BLaER1 (cell line): ENCODE measurements around the gene CFAP53.

Source experiments
- H3K27ac ChIP-seq: shearing (Covaris generic); formaldehyde crosslinking; 2 replicates; pipeline ENCODE4 v1.8.1; 2022
- H3K27me3 ChIP-seq: shearing (Covaris generic); formaldehyde crosslinking; 2 replicates; pipeline ENCODE4 v1.8.1; 2022
- H3K36me3 ChIP-seq: shearing (Covaris generic); formaldehyde crosslinking; 2 replicates; pipeline ENCODE4 v1.8.1; 2022
- H3K4me1 ChIP-seq: shearing (Covaris generic); formaldehyde crosslinking; 2 replicates; pipeline ENCODE4 v1.8.1; 2022
- H3K4me2 ChIP-seq: shearing (Covaris generic); formaldehyde crosslinking; 2 replicates; pipeline ENCODE4 v1.8.1; 2022
- H3K4me3 ChIP-seq: shearing (Covaris generic); formaldehyde crosslinking; 2 replicates; pipeline ENCODE4 v1.8.1; 2022
- H3K9ac ChIP-seq: shearing (Covaris generic); formaldehyde crosslinking; 2 replicates; pipeline ENCODE4 v1.8.1; 2022
- H3K9me3 ChIP-seq: shearing (Covaris generic); formaldehyde crosslinking; 2 replicates; pipeline ENCODE4 v1.8.1; 2022
- H4K20me1 ChIP-seq: shearing (Covaris generic); formaldehyde crosslinking; 2 replicates; pipeline ENCODE4 v1.8.1; 2022
- Cebpa-rat ChIP-seq: shearing (Covaris generic); IDR thresholded peaks from 2 replicates; pipeline ENCODE4 v1.8.1; 2022

Gene CFAP53

DNA sequence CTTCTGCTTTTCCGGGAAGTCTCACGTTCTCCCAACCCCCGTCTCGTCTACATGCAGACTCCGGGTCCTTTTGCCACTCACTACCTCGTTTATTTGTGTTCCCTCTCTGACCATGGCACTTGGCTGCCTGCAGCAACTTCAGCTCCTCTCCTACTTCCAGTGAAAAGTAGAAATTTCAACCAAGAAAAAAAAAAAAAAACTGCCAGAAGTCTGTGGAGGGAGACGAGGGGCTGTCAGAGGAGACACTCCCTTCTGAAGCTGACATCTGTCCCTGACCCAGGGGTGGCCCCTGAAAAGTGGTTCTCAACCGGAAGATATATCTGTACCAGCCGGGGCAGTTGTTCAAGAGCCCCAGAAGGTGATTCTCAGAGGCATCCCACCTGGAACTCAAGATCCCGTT, 70.6 kb downstream of the CFAP53 start:
- peaks cover 7% of the 10 kb centered on the region; the same call in 1 of the 2 replicates for H4K20me1 ChIP-seq
- 0 out of 2 replicates have a peak, but pooled peaks cover 10% of the 10 kb centered on the region for H3K4me1 ChIP-seq
- H3K36me3 ChIP-seq: no peaks in the 10 kb centered on the region
- H3K4me3 ChIP-seq: peak overlapping the region; percentile 60; the same call in 1 of the 2 replicates
- H3K27me3 ChIP-seq: peaks cover 71% of the 10 kb centered on the region
- TF ChIP-seq Cebpa-rat: no peak
- H3K9ac ChIP-seq: no peak overlapping the region
- H3K27ac ChIP-seq: no peak overlapping the region
- H3K9me3 ChIP-seq: peaks cover 38% of the 10 kb centered on the region
- no peak overlapping the region for H3K4me2 ChIP-seq

DNA sequence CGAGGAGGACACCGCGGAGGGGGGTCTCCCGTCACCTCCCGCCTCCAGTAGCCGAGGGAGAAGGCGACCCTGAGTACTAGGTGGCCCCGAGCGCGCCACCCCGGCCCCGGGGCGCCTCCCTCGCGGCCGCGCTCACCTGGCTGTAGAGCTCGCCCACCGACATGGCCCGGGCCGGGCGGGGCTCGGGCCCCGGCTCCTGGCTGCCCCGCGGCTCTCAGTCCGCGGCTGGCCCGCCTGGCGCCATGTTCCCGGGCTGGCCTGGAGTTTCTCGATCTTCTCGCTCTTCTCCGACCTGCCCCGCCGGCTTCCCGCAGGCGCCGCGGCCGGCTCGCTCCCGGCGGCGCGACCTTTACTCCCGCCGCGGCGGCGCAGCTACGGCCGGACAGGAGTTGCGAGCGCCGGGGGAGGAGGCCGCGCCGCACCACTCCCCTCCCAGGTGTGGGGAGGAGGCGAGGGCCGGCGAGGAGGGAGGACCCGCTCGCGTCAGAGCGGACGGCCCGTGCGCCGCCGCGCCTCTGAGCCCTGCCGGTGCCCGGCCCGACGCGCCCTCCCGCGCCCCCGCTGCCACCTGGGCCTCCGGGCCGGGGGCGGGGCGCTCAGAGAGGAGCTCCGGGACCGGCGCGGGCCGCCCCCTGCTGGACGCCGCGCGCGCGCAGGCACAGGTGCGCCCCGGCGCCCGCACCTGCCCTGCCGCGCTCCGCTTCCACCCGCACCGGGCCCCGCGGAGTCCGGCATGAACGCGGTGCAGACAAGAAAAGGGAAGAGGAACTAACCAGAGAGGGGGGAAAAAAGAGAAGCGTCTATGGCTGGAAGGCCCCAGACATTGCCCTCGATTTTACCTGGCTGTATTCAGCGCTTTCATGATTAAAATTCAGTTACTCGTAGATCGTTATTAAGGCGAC, 71.4 kb downstream of the CFAP53 start, which contains the start of gene MYO5B:
Gene MYO5B (minus strand): TSS at position 517 of the 902 bp plus-strand sequence. CDS start 354 bp downstream, at position 163.
- H3K36me3 ChIP-seq: no peaks in the 10 kb centered on the region
- peaks cover 37% of the 10 kb centered on the region for H3K9me3 ChIP-seq
- H3K4me2 ChIP-seq: peak within 1 kb of the TSS; percentile 75
- peak within 1 kb of the TSS; percentile 60 for H3K4me3 ChIP-seq
- no peak within 1 kb of the TSS for H3K27ac ChIP-seq
- TF ChIP-seq Cebpa-rat: no peak
- no peak within 1 kb of the TSS for H3K9ac ChIP-seq
- 0 out of 2 replicates have a peak, but pooled peaks cover 10% of the 10 kb centered on the region for H3K4me1 ChIP-seq
- H3K27me3 ChIP-seq: peaks cover 71% of the 10 kb centered on the region
- H4K20me1 ChIP-seq: peaks cover 7% of the 10 kb centered on the region; the same call in 1 of the 2 replicates

DNA sequence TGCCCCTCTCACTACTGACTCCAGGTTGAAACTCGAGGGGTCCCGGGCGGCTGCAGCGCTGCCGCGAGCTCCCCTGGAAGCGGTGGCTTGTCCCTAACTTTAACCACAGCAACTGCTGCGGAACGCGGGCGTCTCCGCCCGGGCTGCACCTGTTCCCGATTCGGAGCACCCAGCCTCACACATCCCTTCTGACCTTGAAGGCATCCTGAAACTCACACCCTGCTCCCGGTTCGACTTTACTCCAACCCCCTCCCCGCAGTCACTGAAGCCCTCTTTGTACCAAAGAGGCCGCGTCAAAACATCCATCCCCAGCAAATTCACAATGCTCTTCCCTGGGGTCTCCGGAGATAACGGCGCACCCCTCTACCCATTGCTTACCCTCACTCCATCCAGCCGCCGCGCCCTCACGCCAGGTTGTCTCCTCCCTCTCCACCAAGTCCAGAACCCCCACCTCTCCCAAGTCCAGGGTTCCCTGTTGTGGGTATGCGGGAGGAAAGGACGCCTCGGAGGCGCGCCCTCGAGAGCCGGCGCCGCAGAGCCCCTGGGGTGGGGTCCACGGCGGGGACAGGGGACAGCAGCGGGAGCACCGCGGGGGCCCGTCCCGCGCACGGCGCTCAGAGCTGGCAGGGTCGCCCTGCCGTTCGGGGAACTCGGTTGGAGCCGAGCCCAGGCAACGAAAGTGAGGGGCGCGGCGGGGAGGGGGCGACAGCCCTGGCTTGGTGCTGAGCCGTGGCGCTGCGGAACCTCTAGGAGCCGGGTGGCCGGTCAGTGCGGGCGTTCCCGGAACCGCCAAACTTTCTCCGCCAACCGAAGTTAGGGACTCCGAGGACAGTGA, 72.3 kb downstream of the CFAP53 start:
- Histone ChIP-seq H3K36me3 (no peaks in the 10 kb centered on the region), H3K9me3 (peaks cover 37% of the 10 kb centered on the region), H3K27ac (no peak overlapping the region), H3K4me1 (0 out of 2 replicates have a peak, but pooled peaks cover 10% of the 10 kb centered on the region), H4K20me1 (peaks cover 7% of the 10 kb centered on the region; the same call in 1 of the 2 replicates), H3K4me2 (peak overlapping the region; percentile 75), H3K4me3 (peak overlapping the region; percentile 60), H3K27me3 (peaks cover 66% of the 10 kb centered on the region), H3K9ac (no peak overlapping the region)
- TF ChIP-seq Cebpa-rat: no peak

DNA sequence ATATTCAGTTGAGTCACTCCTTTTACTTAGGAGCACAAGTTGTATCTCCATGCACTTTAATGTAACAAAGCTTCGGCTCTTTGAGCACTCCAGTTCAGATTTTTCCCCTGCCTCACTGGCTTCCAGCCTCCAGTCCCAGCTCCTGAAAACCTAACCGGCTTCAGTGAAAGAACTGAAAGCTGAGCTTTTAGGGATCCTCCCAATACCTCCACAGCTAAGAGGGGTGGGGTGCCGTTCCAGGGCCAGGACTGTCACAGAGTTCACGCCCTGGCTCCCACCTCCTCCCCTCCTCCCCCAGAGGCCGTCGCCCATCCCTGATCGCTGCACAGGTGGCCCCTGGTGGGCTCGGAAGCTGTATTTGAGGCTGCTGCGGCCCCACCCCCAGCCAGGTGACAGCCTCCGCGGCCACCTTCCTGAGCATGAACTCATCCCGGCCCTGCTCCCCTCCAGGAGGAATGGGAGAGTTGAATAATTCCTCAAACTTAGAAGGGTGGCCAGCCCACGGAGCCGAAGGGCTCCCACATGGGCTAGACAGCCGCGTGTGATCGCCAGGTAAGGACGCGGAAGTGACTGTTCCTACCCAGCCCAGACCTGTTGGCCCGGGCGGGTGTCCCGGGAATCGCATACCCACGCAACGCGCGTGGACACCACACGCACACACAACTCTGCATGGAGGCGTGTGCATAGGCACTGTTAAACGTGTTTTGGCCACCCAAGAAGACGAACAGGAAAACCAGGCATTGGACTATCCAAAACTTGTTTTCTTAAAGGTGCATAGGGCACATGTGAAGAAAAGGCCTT, 73.1 kb downstream of the CFAP53 start:
- Histone ChIP-seq H3K4me3 (no peak overlapping the region), H3K4me1 (0 out of 2 replicates have a peak, but pooled peaks cover 10% of the 10 kb centered on the region), H3K9me3 (peaks cover 37% of the 10 kb centered on the region), H3K9ac (no peak overlapping the region), H3K27me3 (peaks cover 66% of the 10 kb centered on the region), H3K4me2 (no peak overlapping the region), H3K36me3 (no peaks in the 10 kb centered on the region), H3K27ac (no peak overlapping the region), H4K20me1 (peaks cover 7% of the 10 kb centered on the region; the same call in 1 of the 2 replicates)
- TF ChIP-seq Cebpa-rat: no peak

DNA sequence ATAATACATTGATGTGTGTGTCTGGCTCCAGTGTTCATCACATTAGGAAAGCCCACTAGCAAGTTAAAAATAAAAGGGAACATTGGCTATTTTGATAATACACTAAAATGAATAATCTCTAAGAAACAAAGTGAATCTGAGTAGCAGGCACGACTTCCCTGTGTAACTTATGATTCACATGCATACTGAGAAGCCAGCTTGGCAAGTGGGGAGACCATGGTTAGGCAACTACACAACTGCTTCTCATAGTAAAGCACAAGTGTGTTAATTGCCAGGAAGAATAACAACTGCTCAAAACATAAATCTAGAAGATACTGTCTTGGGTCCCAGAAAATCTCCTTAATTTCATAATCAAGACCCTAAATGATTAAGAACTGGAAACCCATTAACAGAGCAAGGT, 75.4 kb downstream of the CFAP53 start:
- Histone ChIP-seq H3K27ac (no peak overlapping the region), H3K27me3 (peaks cover 50% of the 10 kb centered on the region), H3K9me3 (peaks cover 29% of the 10 kb centered on the region), H3K4me1 (0 out of 2 replicates have a peak, but pooled peaks cover 10% of the 10 kb centered on the region), H3K4me3 (no peak overlapping the region), H3K4me2 (no peak overlapping the region), H3K9ac (no peak overlapping the region), H3K36me3 (no peaks in the 10 kb centered on the region), H4K20me1 (peaks cover 7% of the 10 kb centered on the region; the same call in 1 of the 2 replicates)
- TF ChIP-seq Cebpa-rat: no peak

DNA sequence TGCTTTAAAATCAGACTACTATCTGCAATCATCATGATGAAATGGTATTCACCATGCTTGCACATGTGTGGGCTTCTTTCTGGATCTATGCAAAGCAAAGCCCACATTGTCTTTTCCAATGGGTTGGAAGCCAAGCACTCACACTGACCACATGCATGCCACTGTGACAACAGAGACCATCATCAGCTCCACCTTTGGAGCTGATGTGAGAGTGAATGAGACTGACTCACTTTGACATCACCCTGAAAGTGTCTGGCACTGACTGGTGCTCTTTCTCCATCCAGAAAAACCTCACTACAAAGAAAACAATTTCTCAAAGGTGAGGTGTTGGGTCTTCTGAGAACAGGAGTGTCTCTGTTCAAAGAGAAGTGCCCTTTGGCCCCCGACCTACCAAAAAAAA, 76.1 kb downstream of the CFAP53 start:
- no peak for TF ChIP-seq Cebpa-rat
- H3K36me3 ChIP-seq: no peaks in the 10 kb centered on the region
- H3K9ac ChIP-seq: no peak overlapping the region
- peaks cover 22% of the 10 kb centered on the region for H3K9me3 ChIP-seq
- peaks cover 43% of the 10 kb centered on the region for H3K27me3 ChIP-seq
- no peak overlapping the region for H3K27ac ChIP-seq
- no peak overlapping the region for H3K4me2 ChIP-seq
- H3K4me1 ChIP-seq: 0 out of 2 replicates have a peak, but pooled peaks cover 8% of the 10 kb centered on the region
- peaks cover 7% of the 10 kb centered on the region; the same call in 1 of the 2 replicates for H4K20me1 ChIP-seq
- no peak overlapping the region for H3K4me3 ChIP-seq

DNA sequence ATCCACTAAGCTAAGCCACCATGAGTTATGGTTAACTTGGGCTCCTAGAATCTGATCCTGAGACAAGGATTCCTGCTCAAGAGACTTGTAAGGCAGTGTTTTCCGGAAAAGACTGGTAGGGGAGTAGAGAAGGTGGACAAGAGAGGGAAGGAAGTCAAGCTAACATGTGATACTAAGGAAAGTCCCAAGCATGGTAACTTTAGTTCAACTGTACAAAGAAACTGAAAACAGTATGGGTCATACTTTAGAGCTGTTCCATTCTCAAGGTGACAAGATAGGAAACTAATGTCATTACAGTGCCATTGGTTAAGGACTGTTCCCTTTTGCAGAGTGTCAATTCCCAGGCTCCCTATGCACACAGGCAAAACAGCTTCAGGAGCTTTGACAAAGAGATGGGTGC, 77.1 kb downstream of the CFAP53 start:
- Histone ChIP-seq H3K27ac (no peak overlapping the region), H3K27me3 (peaks cover 32% of the 10 kb centered on the region), H3K4me3 (no peak overlapping the region), H3K4me2 (no peak overlapping the region), H4K20me1 (peaks cover 2% of the 10 kb centered on the region; the same call in 1 of the 2 replicates), H3K36me3 (no peaks in the 10 kb centered on the region), H3K9me3 (peaks cover 11% of the 10 kb centered on the region), H3K9ac (no peak overlapping the region), H3K4me1 (no peaks in the 10 kb centered on the region)
- no peak for TF ChIP-seq Cebpa-rat

DNA sequence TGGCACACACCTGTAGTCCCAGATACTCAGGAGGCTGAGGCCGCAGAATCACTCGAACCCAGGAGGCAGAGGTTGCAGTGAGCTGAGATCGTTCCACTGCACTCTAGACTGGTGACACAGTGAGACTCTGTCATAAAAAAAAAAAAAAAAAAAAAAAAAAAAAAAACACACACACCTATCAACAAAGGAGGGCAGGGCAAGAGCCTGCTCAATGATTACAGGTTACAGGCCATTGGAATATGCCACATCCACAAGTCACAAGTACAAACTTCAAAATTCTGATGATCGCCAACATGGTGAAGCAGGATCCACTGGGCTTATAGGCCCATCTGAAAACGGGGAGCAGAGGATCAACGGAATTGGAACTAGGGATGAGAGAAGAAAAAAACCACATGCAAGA, 77.6 kb downstream of the CFAP53 start:
- H3K4me1 ChIP-seq: no peaks in the 10 kb centered on the region
- no peak overlapping the region for H3K9ac ChIP-seq
- H4K20me1 ChIP-seq: no peaks in the 10 kb centered on the region
- H3K4me2 ChIP-seq: no peak overlapping the region
- peaks cover 6% of the 10 kb centered on the region for H3K9me3 ChIP-seq
- no peak overlapping the region for H3K27ac ChIP-seq
- H3K27me3 ChIP-seq: peaks cover 27% of the 10 kb centered on the region
- no peaks in the 10 kb centered on the region for H3K36me3 ChIP-seq
- no peak for TF ChIP-seq Cebpa-rat
- H3K4me3 ChIP-seq: no peak overlapping the region

DNA sequence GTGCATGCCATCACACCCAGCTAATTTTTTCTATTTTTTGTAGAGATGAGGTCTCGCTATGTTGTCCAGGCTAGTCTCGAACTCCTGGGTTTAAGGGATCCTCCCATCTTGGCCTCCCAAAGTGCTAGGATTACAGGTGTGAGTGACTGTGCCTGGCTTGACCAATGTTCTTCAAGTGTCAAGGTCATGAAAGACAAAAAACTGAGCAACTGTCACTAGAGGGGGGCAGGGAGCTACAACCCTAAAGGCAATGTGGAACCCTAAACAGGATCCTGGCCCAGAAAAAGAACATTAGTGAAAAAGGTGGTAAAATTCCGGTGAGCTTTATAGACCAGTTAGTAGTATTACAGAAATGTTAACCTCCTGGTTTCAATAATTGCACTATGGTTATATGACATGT, 78.6 kb downstream of the CFAP53 start:
- Histone ChIP-seq H3K4me3 (no peak overlapping the region), H3K9ac (no peak overlapping the region), H3K4me2 (no peak overlapping the region), H3K27ac (no peak overlapping the region), H3K27me3 (peaks cover 17% of the 10 kb centered on the region), H3K4me1 (no peaks in the 10 kb centered on the region), H4K20me1 (no peaks in the 10 kb centered on the region), H3K36me3 (no peaks in the 10 kb centered on the region), H3K9me3 (no peaks in the 10 kb centered on the region)
- TF ChIP-seq Cebpa-rat: no peak
